NB4 (cell line): ENCODE results near the gene ACOT7.

ENCODE experiments used
- CTCF ChIP-seq: IDR thresholded peaks from one replicate; pipeline ENCODE4 v1.5.1; 2012; ENCODE audit warnings: low read depth, low read length
- MAX ChIP-seq: IDR thresholded peaks from 2 replicates; pipeline ENCODE4 v1.6.1; 2011; ENCODE audit warnings: low read depth, low read length
- MYC ChIP-seq: IDR thresholded peaks from 2 replicates; pipeline ENCODE4 v1.6.1; 2011; ENCODE audit warnings: low read depth, low read length
- POLR2A ChIP-seq: IDR thresholded peaks from 2 replicates; pipeline ENCODE4 v1.6.1; 2011; ENCODE audit warnings: mild to moderate bottlenecking; ENCODE audit not compliant: insufficient read length; ENCODE audit errors: extremely low read depth

- no peak for TF ChIP-seq CTCF
- no peak for TF ChIP-seq POLR2A
- TF ChIP-seq MYC = no peak
- TF ChIP-seq MAX = 0 out of 2 replicates have a peak, but pooled peaks have one; percentile 4
These were observed 22.7 kb upstream of the ACOT7 start for GRCh38 chr1:6416295-6416656.
